HEK293 (cell line): ENCODE results near the gene LIMK2.

ENCODE experiments used
- CTCF ChIA-PET: fragments of 350-600 bp; formaldehyde crosslinking; extraction: SDS; loops from one replicate; lab custom pipeline; 2021; ENCODE audit warnings: antibody characterized with exemption; lab: Yijun Ruan, JAX
- POLR2A ChIA-PET: fragments of 300-600 bp; formaldehyde crosslinking; extraction: SDS; loops from one replicate; lab custom pipeline; 2020; ENCODE audit warnings: antibody characterized with exemption, inconsistent platforms; lab: Yijun Ruan, JAX
- H3K27ac ChIP-seq: fragments of 200-500 bp; sonication (Bioruptor generic); 2 replicates; pipeline ENCODE4 v1.5.1; 2014; ENCODE audit warnings: low read depth, low read length, control low read depth, inconsistent platforms; ENCODE audit errors: extremely low read depth
- H3K36me3 ChIP-seq, 2 experiments: fragments of 200-500 bp in 1 of 2; sonication (Bioruptor generic) in 1 of 2; 1 replicate in 1 of 2; 2 replicates in 1 of 2; pipeline ENCODE4 v1.5.1; 2014 to 2017; ENCODE audit warnings: inconsistent platforms in 2 of 2, low read length in 2 of 2; ENCODE audit not compliant: control insufficient read depth in 2 of 2, insufficient read depth in 1 of 2
- H3K4me1 ChIP-seq: fragments of 200-500 bp; sonication (Bioruptor generic); 2 replicates; pipeline ENCODE4 v1.5.1; 2014; ENCODE audit warnings: mild to moderate bottlenecking, low read length, inconsistent platforms; ENCODE audit not compliant: control insufficient read depth, insufficient read depth
- H3K4me3 ChIP-seq: 2 replicates; pipeline ENCODE4 v1.5.1; 2011; ENCODE audit warnings: low read depth, mild to moderate bottlenecking, control low read depth, low read length, moderate library complexity
- H3K9me3 ChIP-seq: fragments of 200-500 bp; sonication (Bioruptor generic); 2 replicates; pipeline ENCODE4 v1.5.1; 2014; ENCODE audit warnings: low read depth, low read length, inconsistent platforms; ENCODE audit not compliant: control insufficient read depth, insufficient read depth
- GLI4 ChIP-seq: fragments of 450-650 bp; formaldehyde crosslinking; IDR thresholded peaks from 2 replicates; pipeline ENCODE4 v1.5.1; 2016; ENCODE audit warnings: missing biosample characterization, missing genetic modification characterization
- HOXD13 ChIP-seq: sonication (generic); formaldehyde crosslinking; IDR thresholded peaks from 2 replicates; pipeline ENCODE4 v1.8.0; 2022; ENCODE audit warnings: missing genetic modification reagents, borderline replicate concordance
- SCRT1 ChIP-seq: fragments of 450-650 bp; formaldehyde crosslinking; IDR thresholded peaks from 2 replicates; pipeline ENCODE4 v1.5.1; 2016; ENCODE audit warnings: missing biosample characterization, missing genetic modification characterization, borderline replicate concordance
- ZFP69B ChIP-seq: fragments of 450-650 bp; formaldehyde crosslinking; IDR thresholded peaks from 2 replicates; pipeline ENCODE4 v1.5.1; 2016; ENCODE audit warnings: missing biosample characterization, missing genetic modification characterization
- ZNF239 ChIP-seq: fragments of 450-650 bp; formaldehyde crosslinking; IDR thresholded peaks from 2 replicates; pipeline ENCODE4 v1.5.1; 2016; ENCODE audit warnings: missing biosample characterization, missing genetic modification characterization
- ZNF280D ChIP-seq: fragments of 450-650 bp; formaldehyde crosslinking; IDR thresholded peaks from 2 replicates; pipeline ENCODE4 v1.5.1; 2016; ENCODE audit warnings: missing biosample characterization, missing genetic modification characterization
- ZNF324 ChIP-seq: fragments of 450-650 bp; formaldehyde crosslinking; IDR thresholded peaks from 2 replicates; pipeline ENCODE4 v1.5.1; 2016; ENCODE audit warnings: missing biosample characterization, missing genetic modification characterization
- ZNF514 ChIP-seq: fragments of 450-650 bp; formaldehyde crosslinking; IDR thresholded peaks from 2 replicates; pipeline ENCODE4 v1.5.1; 2016; ENCODE audit warnings: missing biosample characterization, missing genetic modification characterization
- ZNF629 ChIP-seq: fragments of 450-650 bp; formaldehyde crosslinking; IDR thresholded peaks from 2 replicates; pipeline ENCODE4 v1.5.1; 2017; ENCODE audit warnings: missing biosample characterization, missing genetic modification characterization
- ZNF843 ChIP-seq: fragments of 450-650 bp; formaldehyde crosslinking; IDR thresholded peaks from 2 replicates; pipeline ENCODE4 v1.5.1; 2016; ENCODE audit warnings: missing biosample characterization, missing genetic modification characterization
- TF ChIP-seq, protein P1 (sequence below): fragments of 450-650 bp; formaldehyde crosslinking; IDR thresholded peaks from 2 replicates; pipeline ENCODE4 v1.5.1; 2016; ENCODE audit warnings: missing biosample characterization, missing genetic modification characterization
- TF ChIP-seq, protein P2 (sequence below): fragments of 450-650 bp; formaldehyde crosslinking; IDR thresholded peaks from 2 replicates; pipeline ENCODE4 v1.5.1; 2016; ENCODE audit warnings: missing biosample characterization, missing genetic modification characterization
- TF ChIP-seq, protein P3 (sequence below): fragments of 450-650 bp; formaldehyde crosslinking; IDR thresholded peaks from 2 replicates; pipeline ENCODE4; 2016; ENCODE audit warnings: missing biosample characterization, missing genetic modification characterization

LIMK2 gene

DNA sequence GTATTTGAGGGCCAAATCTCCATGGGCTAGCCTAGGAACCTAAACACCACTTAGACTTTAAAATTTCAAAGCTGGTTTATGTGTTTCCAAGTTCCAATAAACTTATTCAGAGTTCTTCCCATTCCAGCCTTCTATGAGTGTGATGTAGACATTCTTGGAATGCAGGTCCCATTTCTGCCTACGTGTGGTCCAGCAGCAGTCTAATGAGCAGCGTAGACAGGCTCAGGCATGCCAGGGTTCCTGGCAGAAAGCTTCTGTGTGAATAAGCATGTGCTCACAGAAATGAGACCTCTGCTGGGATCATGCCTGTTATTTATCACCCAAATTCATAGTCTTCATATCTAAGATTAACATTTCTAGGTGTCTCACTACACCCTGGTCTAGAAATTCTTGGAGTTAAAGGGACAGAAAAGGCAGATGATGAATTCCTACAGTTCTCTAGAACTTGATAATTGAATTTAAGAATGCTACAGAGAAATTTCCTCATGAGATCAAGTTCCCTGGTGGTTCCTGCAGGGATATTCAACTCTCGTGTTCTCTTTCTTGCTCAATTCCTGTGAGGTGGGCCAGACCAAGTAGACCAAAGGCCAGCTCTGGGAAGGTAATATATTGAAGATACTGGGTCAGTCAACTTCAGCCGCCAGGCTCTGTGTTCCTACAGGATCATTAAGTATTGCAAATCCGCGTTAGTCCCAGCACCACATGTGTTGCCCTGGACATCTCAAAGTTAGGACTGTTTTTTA is 34.5 kb upstream of the LIMK2 start (continued):
- TF ChIP-seq, protein P1, sequence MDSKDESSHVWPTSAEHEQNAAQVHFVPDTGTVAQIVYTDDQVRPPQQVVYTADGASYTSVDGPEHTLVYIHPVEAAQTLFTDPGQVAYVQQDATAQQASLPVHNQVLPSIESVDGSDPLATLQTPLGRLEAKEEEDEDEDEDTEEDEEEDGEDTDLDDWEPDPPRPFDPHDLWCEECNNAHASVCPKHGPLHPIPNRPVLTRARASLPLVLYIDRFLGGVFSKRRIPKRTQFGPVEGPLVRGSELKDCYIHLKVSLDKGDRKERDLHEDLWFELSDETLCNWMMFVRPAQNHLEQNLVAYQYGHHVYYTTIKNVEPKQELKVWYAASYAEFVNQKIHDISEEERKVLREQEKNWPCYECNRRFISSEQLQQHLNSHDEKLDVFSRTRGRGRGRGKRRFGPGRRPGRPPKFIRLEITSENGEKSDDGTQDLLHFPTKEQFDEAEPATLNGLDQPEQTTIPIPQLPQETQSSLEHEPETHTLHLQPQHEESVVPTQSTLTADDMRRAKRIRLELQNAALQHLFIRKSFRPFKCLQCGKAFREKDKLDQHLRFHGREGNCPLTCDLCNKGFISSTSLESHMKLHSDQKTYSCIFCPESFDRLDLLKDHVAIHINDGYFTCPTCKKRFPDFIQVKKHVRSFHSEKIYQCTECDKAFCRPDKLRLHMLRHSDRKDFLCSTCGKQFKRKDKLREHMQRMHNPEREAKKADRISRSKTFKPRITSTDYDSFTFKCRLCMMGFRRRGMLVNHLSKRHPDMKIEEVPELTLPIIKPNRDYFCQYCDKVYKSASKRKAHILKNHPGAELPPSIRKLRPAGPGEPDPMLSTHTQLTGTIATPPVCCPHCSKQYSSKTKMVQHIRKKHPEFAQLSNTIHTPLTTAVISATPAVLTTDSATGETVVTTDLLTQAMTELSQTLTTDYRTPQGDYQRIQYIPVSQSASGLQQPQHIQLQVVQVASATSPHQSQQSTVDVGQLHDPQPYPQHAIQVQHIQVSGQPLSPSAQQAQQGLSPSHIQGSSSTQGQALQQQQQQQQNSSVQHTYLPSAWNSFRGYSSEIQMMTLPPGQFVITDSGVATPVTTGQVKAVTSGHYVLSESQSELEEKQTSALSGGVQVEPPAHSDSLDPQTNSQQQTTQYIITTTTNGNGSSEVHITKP: peak; percentile 14; the same call in 1 of the 2 replicates

DNA sequence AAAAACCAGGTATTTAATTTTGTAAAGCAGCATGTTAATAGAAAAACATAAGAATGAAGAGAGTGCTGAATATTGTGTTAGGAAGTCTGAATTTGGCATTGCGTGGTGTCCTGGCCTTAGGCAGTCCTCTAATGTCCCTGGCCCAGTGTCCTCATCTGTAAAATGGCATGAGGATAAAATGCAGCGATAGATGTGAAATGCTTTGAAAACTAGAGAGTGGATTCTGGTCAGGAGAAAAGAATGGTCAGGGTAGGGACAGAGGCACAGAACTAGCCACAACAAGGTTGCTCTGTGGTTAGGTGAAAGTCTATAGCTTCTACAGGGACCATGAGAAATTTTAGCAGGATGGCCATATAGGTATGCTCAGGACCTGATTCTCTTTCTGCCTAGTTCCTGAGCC is 33.2 kb upstream of the LIMK2 start:
- no peak overlapping the region for H3K27ac ChIP-seq
- CTCF ChIA-PET: interaction anchor here (0.7 to 1.1 kb wide), 3 partner anchors 33 to 95 kb away, joined by 3 to 6 read pairs (median 5); partner anchors contain the start of gene LIMK2

More for the DNA sequence above, 33.2 kb upstream of the LIMK2 start:
- Histone ChIP-seq H3K4me1 (peaks cover 5% of the 10 kb centered on the region; the same call in 1 of the 2 replicates), H3K4me3 (no peak overlapping the region), H3K9me3 (no peaks in the 10 kb centered on the region), H3K36me3 (peaks cover 4 to 24% of the 10 kb centered on the region in 2 experiments; a peak in 2 of 3 replicates)
- TF ChIP-seq, protein P2, sequence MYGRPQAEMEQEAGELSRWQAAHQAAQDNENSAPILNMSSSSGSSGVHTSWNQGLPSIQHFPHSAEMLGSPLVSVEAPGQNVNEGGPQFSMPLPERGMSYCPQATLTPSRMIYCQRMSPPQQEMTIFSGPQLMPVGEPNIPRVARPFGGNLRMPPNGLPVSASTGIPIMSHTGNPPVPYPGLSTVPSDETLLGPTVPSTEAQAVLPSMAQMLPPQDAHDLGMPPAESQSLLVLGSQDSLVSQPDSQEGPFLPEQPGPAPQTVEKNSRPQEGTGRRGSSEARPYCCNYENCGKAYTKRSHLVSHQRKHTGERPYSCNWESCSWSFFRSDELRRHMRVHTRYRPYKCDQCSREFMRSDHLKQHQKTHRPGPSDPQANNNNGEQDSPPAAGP (tag by site-specific recombination): no peak
- TF ChIP-seq ZFP69B (tag by site-specific recombination) (no peak), ZNF629 (tag by site-specific recombination) (no peak), ZNF239 (tag by site-specific recombination) (no peak), ZNF324 (tag by site-specific recombination) (no peak), ZNF843 (no peak), GLI4 (tag by site-specific recombination) (no peak), ZNF514 (tag by site-specific recombination) (no peak), SCRT1 (no peak), ZNF280D (tag by site-specific recombination) (no peak), HOXD13 (CRISPR knock-in tag) (no peak)
- TF ChIP-seq, protein P3, sequence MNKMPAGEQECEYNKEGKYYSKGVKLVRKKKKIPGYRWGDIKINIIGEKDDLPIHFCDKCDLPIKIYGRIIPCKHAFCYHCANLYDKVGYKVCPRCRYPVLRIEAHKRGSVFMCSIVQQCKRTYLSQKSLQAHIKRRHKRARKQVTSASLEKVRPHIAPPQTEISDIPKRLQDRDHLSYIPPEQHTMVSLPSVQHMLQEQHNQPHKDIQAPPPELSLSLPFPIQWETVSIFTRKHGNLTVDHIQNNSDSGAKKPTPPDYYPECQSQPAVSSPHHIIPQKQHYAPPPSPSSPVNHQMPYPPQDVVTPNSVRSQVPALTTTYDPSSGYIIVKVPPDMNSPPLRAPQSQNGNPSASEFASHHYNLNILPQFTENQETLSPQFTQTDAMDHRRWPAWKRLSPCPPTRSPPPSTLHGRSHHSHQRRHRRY (tag by site-specific recombination): no peak
- POLR2A ChIA-PET: interaction anchor here (0.5 to 1.2 kb wide), 2 partner anchors 19 to 69 kb away, joined by 3 to 4 read pairs; partner anchors contain the start of gene RNF185
